HG02970 (cell line): ENCODE measurements around the gene TOP3A.
"Not testable (repeated sequence)": the region's sequence is repeated elsewhere in the genome, so short reads cannot be mapped to it uniquely, and the experiment has no call there.

Experiments
- ATAC-seq: cut with Tn5 transposase; IDR thresholded peaks from one replicate; pipeline ENCODE4 v1.9.1; 2021; ENCODE audit warnings: mild to moderate bottlenecking, moderate library complexity, moderate number of reproducible peaks; ENCODE audit not compliant: unreplicated experiment, low FRiP score

The TOP3A gene

GRCh38 chr17:18326039-18326438, 11.2 kb upstream of the TOP3A start:
- ATAC-seq, result no peak

GRCh38 chr17:18324140-18325050, 9.6 kb upstream of the TOP3A start:
- ATAC-seq, result no peak

GRCh38 chr17:18323507-18324139, 8.8 kb upstream of the TOP3A start:
- ATAC-seq, result no peak

DNA sequence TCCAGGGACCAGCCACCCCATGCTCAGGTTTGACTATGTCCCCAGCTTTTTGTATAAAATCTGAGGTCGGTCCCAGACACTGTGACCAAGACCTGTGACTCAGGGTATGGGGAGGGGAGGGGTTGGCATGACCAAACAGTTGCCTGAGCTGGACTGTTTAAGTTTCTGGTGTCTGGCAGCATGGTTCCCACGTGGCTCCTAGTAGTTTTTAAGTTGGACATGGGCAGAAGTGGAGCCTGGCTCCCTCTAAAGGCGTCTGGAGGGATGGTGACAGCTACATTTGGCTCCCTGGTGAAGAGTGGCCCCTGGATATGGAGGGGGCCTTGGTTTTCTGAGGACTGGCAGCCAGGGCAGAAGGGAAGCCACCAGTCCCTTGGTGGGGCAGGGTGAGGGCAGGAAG, 8.2 kb upstream of the TOP3A start:
- ATAC-seq, result no peak

DNA sequence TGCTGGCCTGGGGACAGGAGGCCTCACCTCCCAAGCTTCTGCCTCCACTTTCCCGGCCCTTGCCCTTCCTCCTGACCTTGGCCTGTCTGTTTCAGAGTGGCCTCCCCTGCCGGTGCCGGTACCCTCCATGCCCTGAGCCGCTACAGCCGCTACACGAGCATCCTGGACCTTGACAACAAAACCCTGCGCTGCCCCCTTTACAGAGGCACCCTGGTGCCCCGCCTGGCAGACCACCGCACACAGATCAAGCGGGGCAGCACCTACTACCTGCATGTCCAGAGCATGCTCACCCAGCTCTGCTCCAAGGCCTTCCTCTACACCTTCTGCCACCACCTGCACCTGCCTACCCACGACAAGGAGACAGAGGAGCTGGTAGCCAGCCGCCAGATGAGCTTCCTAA, 7.7 kb upstream of the TOP3A start:
- no peak for ATAC-seq

DNA sequence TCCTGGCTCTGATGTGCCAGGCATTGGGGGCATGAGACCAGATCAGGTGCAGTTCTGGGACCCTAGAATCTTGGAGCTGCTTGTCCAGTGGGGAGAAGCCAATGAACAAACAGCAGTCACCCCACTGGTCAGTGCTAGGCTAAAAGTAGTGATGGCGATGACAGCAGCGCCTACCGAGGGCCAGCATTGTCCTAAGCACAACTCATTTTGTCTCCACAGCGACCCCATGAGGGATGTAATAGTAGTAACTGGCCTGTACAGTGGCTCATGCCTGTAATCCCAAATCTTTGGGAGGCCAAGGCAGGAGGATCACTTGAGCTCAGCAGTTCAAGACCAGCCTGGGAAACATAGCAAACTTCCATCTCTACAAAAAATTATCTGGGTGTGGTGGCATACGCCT, 6.5 kb upstream of the TOP3A start:
- ATAC-seq, result no peak

- ATAC-seq, result no peak
These were observed 5.5 kb upstream of the TOP3A start for GRCh38 chr17:18320301-18320700.

DNA sequence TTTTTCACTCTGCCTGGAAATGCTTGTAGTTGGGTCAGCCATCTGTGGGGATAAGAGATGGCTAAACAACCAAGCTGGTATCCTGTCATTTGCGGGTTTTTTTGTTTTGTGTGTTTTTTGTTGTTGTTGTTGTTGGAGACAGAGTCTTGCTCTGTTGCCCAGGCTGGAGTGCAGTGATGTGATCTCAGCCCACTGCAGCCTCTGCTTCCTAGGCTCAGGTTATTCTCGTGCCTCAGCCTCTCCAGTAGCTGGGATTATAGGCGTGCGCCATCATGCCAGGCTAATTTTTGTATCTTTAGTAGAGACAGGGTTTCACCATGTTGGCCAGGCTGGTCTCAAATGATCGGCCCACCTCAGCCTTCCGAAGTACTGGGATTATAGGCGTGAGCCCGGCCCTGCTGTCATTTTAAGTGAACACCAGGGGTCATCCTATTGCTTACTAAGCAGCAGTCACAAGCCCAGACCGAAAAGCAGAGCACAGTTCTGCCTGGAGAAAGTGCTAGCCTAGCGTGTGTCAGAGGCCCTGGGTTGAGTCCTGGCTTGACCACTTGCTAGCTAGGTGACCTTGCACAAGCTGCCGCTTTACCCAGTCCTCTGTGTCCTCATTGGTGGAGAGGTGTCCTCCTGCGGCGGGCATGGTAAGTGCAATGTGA, 4.9 kb upstream of the TOP3A start:
- ATAC-seq, result no peak

DNA sequence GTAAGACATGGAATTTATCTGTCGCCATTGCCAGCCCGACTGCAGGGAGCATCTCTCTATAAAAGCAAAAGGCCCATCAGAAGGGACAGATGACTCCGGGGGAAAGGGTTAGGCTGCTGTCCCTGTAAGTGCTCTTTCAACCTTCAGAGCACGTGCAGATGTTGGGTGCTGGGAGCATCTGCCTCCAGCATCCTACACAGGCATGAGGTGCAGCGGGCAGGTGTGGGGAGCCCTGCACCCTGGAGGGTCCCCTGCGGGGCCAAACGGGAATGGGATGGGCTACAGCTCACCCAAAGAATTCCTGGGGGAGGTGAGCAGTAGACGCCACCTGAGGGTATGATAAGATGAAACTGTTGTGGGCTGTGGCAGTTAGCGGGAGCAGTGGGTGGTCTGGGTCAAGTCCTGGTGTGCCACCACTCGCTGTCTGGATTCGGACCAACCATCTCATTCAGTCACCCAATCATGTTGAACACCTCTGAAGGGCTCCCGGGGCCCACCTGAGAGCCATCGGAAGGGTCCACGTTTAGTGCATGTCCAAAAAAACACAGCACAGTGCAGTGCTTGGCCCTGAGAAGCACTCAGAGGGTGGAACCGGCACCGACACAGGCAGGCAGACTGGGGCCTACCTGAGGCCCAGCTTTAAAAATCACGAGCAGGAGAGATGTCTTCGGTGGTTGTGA, 4.1 kb upstream of the TOP3A start:
- no peak for ATAC-seq

DNA sequence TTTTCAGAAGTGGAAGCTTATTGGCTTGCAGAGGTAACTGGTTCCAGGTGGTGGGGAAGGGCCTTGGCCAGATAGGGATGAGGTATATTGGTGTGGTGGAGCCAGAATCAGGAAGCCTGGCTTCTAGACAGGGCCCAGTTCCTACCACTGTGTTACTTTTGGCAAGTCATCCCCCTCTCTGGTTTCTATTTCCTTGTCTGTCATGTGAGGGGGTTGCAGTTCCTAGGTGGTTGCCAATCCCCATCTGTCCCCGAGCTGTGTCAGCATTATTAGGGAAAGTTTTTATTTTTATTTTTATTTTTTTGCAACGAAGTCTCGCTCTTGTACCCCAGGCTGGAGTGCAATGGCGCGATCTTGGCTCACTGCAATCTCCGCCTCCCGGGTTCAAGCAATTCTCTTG, 3.3 kb upstream of the TOP3A start:
- no peak for ATAC-seq

GRCh38 chr17:18315961-18316360, 1.2 kb upstream of the TOP3A start:
- ATAC-seq, result no peak

DNA sequence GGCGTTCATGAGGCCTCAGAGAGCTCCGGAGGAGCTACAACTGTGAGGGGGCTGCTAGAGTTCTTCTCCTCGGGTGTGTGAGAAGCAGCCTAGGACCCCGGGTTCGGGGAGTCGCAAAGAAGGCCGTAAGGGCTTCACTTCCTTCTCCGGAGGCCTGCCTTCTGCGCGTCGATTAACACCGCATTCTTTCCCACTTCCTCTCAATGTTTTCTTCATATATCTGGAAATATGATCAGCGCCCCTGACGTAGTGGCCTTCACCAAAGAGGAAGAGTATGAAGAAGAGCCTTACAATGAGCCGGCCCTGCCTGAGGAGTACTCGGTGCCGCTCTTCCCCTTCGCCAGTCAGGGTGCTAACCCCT, 748 bp upstream of the TOP3A start:
- ATAC-seq, result peak; percentile 5

DNA sequence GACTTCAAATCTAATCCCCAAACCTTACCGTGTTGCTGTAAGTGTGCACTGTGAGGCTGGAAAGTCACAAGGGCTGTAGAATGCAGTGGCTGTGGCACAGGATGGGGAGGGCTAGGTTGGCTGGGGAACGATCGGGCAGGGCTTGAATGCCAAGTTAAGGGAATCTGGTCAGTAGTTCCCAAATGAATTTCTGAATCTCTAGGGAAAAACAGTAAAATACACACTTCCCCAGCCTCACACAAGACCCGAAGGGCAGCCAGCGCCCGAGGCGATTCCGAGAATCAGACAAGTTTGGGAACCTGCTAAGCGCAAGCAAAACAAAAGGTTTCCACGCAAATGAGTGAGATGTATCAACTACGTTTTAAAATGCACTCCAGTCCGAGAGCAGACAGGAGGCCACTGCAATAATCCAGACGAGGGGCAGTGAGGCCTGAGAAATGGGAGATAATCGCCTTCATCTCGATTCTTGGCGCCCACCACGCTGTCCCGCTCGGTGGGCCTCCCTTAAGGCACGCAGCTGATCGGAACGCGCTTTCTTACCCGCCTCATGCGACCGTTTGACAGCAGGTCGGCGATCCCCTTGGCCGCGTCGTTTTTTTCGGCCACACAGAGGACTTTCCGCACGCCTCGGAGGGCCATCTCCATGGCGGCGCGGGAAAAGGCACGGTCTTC, 599 bp downstream of the TOP3A start:
- ATAC-seq, result peak; percentile 17

- ATAC-seq, result no peak
These were observed 5.6 kb downstream of the TOP3A start for GRCh38 chr17:18309202-18309601.

- not testable (repeated sequence) for ATAC-seq
These were observed 11.6 kb downstream of the TOP3A start for GRCh38 chr17:18303206-18303605.

- ATAC-seq, result no peak
These were observed 13.9 kb downstream of the TOP3A start for GRCh38 chr17:18300725-18301480.

GRCh38 chr17:18298061-18298460, 16.7 kb downstream of the TOP3A start:
- not testable (repeated sequence) for ATAC-seq

GRCh38 chr17:18291718-18292540, 22.9 kb downstream of the TOP3A start:
- no peak for ATAC-seq

GRCh38 chr17:18285296-18285695, 29.5 kb downstream of the TOP3A start:
- ATAC-seq, result no peak
